ENCODE results near the gene C1QL1.
"Not testable (repeated sequence)": the region's sequence is repeated elsewhere in the genome, so short reads cannot be mapped to it uniquely, and the experiment has no call there.

The C1QL1 gene

DNA sequence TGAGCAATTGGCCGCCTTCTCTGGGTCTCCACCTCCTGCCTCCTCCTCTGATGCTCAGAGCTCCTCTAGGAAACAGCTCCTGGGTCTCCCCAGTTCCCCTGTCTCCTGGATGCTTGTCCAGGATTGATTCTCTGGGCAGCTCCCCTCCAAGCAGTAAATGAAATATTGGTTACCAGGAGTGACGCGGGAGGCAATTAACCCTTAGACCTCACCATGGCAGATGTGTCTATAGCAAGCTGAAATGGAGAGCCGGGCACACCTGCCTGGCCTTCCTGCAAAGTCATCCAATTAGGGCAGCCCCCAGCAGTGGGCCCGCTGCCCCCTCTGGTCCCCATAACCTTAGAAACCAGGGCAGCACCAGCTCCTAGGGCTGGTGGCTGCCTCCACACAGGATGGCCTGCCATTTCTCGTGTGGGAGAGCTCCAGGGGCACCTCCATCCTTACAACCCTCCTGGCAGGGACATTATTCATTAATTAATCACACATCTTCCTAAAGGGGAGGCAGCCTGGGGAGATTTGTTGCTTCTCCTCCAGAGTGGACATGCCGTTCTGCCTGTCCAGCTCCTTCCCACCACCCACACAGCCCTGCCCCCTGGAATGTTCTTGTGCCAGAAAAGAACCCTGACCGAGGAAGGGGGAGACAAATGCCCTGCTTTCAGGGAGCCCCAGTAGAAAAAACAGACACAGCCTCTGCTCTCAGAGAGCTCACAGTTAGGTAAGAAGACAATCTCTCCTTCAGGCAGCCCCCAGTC is 12.3 kb downstream of the C1QL1 start:
- no peaks in the 10 kb centered on the region for H3K9me3 ChIP-seq (ENCODE audit: control insufficient read depth, low read depth, low read length)
- H3K27me3 ChIP-seq (ENCODE audit: control insufficient read depth, insufficient read depth, low read length) = no peaks in the 10 kb centered on the region
- no peak overlapping the region for H3K4me3 ChIP-seq (ENCODE audit: low read length)
- H3K27ac ChIP-seq (ENCODE audit: low read length) = no peak overlapping the region
- no peak overlapping the region for H3K9ac ChIP-seq (ENCODE audit: low read length)
- H3K36me3 ChIP-seq (ENCODE audit: control insufficient read depth, low read depth, low read length) = no peaks in the 10 kb centered on the region
- H3K4me1 ChIP-seq (ENCODE audit: control insufficient read depth, low read depth, low read length) = no peaks in the 10 kb centered on the region

DNA sequence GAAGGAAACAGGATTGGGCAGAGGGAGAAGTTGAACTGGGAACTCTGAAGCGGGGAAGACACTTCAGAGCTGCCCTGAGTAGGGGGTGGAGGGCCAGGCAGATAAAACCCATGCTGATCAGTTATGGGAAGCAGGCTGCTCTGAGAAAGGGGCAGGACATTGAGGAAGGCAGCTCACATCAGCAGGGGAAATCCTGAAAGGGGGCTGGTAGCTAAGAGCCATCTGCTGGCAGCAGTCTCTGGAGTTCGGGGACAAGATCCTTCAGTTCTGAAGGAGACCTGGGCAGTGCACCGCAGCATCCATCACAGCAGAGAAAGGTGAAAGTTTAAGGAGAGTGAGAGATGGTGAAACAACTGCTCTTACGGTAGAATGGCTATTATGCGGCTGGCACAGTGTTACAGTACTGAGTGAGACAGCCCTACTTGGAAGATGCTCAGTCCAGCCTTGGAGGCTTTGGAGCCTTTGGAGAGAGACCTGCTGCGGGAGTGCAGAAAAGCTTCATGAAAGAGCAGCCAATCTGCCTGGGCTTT is 15.1 kb downstream of the C1QL1 start:
- Histone ChIP-seq H3K9ac (ENCODE audit: low read length) (no peak overlapping the region), H3K9me3 (ENCODE audit: control insufficient read depth, low read depth, low read length) (no peaks in the 10 kb centered on the region), H3K4me3 (ENCODE audit: low read length) (no peak overlapping the region), H3K27me3 (ENCODE audit: control insufficient read depth, insufficient read depth, low read length) (no peaks in the 10 kb centered on the region), H3K4me1 (ENCODE audit: control insufficient read depth, low read depth, low read length) (no peaks in the 10 kb centered on the region), H3K27ac (ENCODE audit: low read length) (no peak overlapping the region), H3K36me3 (ENCODE audit: control insufficient read depth, low read depth, low read length) (no peaks in the 10 kb centered on the region)

DNA sequence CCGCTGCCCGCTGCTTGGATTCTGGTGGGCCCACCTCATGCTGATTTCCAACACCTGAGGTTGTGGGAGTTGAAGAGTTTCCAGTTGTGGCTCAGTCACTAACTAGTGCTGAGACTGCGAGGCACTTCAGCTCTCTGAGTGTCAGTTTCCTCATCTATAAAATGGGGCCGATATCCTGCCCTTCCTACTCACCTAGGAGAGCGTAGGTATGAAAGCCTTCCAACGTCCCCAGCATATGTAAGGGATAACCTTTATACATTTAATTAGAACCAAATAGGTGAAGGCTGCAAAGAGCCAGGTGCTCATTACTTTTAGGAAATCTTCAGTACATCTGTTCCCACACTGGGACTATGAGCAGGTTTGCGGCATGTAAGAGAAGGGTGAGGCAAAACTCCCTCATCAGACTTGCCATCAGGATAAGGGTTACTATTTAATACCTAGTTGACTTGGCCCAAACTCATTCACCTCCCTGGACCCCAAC is 19.7 kb downstream of the C1QL1 start:
- H3K27ac ChIP-seq (ENCODE audit: low read length) = no peak overlapping the region
- H3K27me3 ChIP-seq (ENCODE audit: control insufficient read depth, insufficient read depth, low read length) = no peaks in the 10 kb centered on the region

DNA sequence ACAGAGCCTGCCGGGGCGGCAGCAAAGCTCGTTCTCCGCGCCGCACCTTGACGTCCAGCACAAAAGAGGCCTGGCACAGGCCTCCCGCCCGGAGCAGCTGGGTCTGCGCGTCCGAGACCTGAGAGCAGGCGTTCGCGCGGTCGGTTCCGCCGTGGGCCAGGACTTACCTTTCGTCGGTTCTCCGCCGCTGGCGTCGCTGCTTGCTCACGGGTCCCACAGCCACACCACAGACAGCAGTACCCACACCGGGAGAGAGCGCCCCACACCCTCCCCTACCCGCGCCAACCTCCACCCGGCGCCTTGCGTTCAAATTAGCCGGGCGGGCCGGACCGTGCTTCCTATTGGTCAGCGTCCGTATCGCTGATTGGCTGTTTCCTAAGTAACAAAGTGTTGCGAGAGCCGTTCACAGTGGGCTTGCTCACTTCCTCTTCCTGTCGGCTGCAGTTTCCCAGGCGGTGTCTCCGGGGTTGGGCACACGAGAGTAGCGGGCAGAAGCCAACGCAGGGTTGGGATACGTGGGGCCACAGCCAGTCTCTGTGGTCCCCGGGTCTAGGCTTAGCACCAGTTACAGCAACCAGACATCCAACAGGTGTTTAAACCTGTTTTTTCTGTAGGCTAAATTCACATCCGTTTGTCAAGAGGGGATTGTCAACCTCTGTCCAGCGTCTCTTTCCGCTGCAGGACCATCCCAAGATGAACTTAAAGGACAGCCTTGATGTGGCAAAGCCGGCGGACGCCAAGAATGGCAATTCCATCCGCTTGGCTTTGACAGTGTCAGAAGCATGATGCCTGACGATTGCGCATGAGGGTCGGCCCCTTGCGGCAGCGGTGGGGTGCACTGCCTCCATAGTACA is 20.4 kb downstream of the C1QL1 start, which contains the start of gene KIF18B:
KIF18B (minus strand) TSS at position 313 of the 854 bp plus-strand sequence. CDS start 11,429 bp downstream, outside the sequence.
- H3K4me1 ChIP-seq (ENCODE audit: control insufficient read depth, low read depth, low read length) = no peaks in the 10 kb centered on the region
- H3K4me3 ChIP-seq (ENCODE audit: low read length) = peak within 1 kb of the TSS; percentile 93
- peak within 1 kb of the TSS; percentile 48 for H3K27ac ChIP-seq (ENCODE audit: low read length)
- peak within 1 kb of the TSS; percentile 92 for H3K9ac ChIP-seq (ENCODE audit: low read length)
- H3K9me3 ChIP-seq (ENCODE audit: control insufficient read depth, low read depth, low read length) = no peaks in the 10 kb centered on the region
- H3K36me3 ChIP-seq (ENCODE audit: control insufficient read depth, low read depth, low read length) = no peaks in the 10 kb centered on the region
- H3K27me3 ChIP-seq (ENCODE audit: control insufficient read depth, insufficient read depth, low read length) = no peaks in the 10 kb centered on the region

More for the DNA sequence above, 19.7 kb downstream of the C1QL1 start:
- Histone ChIP-seq H3K4me1 (ENCODE audit: control insufficient read depth, low read depth, low read length) (no peaks in the 10 kb centered on the region), H3K4me3 (ENCODE audit: low read length) (peak overlapping the region; percentile 93), H3K36me3 (ENCODE audit: control insufficient read depth, low read depth, low read length) (no peaks in the 10 kb centered on the region), H3K9me3 (ENCODE audit: control insufficient read depth, low read depth, low read length) (no peaks in the 10 kb centered on the region), H3K9ac (ENCODE audit: low read length) (peak overlapping the region; percentile 92)

DNA sequence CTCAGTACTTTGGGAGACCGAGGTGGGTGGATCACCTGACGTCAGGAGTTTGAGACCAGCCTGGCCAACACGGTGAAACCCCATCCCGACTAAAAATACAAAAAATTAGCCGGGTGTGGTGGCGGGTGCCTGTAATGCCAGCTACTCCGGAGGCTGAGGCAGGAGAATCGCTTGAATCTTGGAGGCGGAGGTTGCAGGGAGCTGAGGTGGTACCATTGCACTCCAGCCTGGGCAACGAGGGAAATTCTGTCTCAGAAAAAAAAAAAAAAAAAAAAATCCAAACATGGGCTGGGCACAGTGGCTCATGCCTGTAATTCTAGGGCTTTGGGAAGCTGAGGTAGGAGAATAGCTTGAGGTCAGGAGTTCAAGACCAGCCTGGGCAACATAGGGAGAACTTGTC is 22.5 kb downstream of the C1QL1 start:
- H3K4me3 ChIP-seq (ENCODE audit: low read length) = peak overlapping the region; percentile 93
- not testable (repeated sequence) for H3K9me3 ChIP-seq (ENCODE audit: control insufficient read depth, low read depth, low read length); H3K27me3 ChIP-seq (ENCODE audit: control insufficient read depth, insufficient read depth, low read length); H3K4me1 ChIP-seq (ENCODE audit: control insufficient read depth, low read depth, low read length); H3K36me3 ChIP-seq (ENCODE audit: control insufficient read depth, low read depth, low read length); H3K9ac ChIP-seq (ENCODE audit: low read length); H3K27ac ChIP-seq (ENCODE audit: low read length)

DNA sequence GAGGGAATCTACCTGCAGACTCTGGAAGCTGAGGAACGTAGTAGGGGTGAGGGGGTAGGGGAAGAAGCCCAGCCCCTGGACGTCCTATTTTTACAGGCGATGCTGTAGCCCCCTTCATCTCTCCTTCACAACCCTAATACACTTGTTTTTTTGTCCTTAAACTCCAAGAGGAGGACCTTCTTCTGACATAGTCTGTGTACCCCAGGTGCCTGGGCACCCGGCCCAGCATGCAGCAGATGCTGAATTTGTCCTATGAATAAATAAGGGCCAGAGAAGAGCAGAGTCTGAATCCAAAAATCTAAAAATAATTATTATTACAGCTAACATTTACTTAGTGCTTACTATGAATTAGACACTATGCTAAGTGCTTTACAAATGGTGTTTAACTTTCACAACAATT is 25.6 kb downstream of the C1QL1 start:
- H3K4me1 ChIP-seq (ENCODE audit: control insufficient read depth, low read depth, low read length) = no peaks in the 10 kb centered on the region
- H3K9me3 ChIP-seq (ENCODE audit: control insufficient read depth, low read depth, low read length) = no peaks in the 10 kb centered on the region
- H3K4me3 ChIP-seq (ENCODE audit: low read length) = no peak overlapping the region
- no peak overlapping the region for H3K27ac ChIP-seq (ENCODE audit: low read length)
- H3K36me3 ChIP-seq (ENCODE audit: control insufficient read depth, low read depth, low read length) = no peaks in the 10 kb centered on the region
- H3K9ac ChIP-seq (ENCODE audit: low read length) = no peak overlapping the region
- no peaks in the 10 kb centered on the region for H3K27me3 ChIP-seq (ENCODE audit: control insufficient read depth, insufficient read depth, low read length)

DNA sequence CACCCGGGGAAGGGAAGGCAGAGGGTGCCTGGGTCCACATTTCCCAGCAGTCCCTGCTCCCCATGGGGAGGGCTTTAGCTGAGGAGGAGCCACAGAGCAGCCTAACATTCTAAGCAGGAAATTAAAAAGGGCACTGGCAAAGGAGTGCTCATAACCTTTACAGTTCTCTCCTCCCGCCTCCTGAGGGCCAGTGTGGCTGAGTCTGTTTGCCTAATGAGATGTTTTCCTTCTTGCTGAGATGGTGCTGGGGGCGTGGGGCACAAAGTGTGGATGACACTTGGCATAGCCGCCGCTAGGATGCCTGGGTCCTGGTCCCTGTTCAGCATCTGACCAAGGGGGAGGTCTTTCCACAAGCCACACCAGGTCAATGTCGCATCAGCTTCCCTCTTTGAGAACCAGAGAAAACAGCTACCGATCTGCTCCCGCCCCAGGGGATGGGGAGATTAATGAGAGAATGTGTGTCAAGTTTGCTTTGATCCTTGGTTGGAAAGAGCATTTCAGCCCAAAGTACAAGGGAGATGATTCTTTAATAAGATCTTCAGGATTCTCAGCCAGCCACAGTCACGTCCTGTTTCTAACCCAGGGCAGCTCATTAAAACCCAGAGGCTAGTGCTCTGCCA is 26.3 kb downstream of the C1QL1 start:
- H3K4me1 ChIP-seq (ENCODE audit: control insufficient read depth, low read depth, low read length) = no peaks in the 10 kb centered on the region
- no peak overlapping the region for H3K4me3 ChIP-seq (ENCODE audit: low read length)
- no peaks in the 10 kb centered on the region for H3K9me3 ChIP-seq (ENCODE audit: control insufficient read depth, low read depth, low read length)
- peaks cover 5% of the 10 kb centered on the region for H3K36me3 ChIP-seq (ENCODE audit: control insufficient read depth, low read depth, low read length)
- no peak overlapping the region for H3K27ac ChIP-seq (ENCODE audit: low read length)
- H3K9ac ChIP-seq (ENCODE audit: low read length) = no peak overlapping the region
- H3K27me3 ChIP-seq (ENCODE audit: control insufficient read depth, insufficient read depth, low read length) = no peaks in the 10 kb centered on the region

DNA sequence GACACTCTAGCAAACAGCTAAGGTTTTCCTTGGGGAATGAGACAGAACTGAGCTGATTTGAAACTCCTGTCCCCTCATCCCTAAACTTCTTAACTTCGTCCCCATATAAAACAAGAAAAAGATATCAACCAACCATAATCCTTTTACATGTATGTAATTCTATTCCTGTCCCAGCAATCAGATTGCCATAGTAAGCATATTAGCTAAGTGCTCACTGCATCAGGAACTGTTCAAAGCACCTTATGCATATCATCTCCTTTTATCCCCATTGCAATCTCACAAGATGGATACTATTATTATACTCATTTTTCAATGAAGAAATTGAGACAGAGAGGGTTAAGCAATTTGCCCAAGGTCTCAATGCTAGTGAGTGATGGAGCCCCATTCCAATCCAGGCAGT is 27.3 kb downstream of the C1QL1 start:
- no peak overlapping the region for H3K9ac ChIP-seq (ENCODE audit: low read length)
- no peaks in the 10 kb centered on the region for H3K9me3 ChIP-seq (ENCODE audit: control insufficient read depth, low read depth, low read length)
- no peak overlapping the region for H3K27ac ChIP-seq (ENCODE audit: low read length)
- no peaks in the 10 kb centered on the region for H3K4me1 ChIP-seq (ENCODE audit: control insufficient read depth, low read depth, low read length)
- H3K27me3 ChIP-seq (ENCODE audit: control insufficient read depth, insufficient read depth, low read length) = no peaks in the 10 kb centered on the region
- H3K36me3 ChIP-seq (ENCODE audit: control insufficient read depth, low read depth, low read length) = peaks cover 10% of the 10 kb centered on the region
- no peak overlapping the region for H3K4me3 ChIP-seq (ENCODE audit: low read length)

DNA sequence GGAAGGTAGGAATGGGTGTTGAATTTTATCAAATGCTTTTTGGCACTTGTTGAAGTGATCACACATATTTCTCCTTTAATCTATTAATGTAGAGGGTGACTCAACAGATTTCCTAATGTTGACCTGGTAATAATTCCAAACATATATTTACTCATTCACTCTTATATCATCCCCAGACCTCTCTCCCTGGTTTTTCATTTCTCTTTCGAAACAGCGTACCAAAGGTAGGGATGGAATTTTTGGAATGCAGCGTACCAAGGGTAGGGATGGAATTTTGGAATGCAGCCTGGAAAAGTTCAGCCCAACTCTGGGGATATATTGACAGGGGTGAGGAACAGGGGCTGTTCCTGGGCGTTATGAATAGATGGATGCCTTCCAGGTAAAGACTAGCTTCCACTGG is 27.8 kb downstream of the C1QL1 start:
- no peak overlapping the region for H3K9ac ChIP-seq (ENCODE audit: low read length)
- no peaks in the 10 kb centered on the region for H3K9me3 ChIP-seq (ENCODE audit: control insufficient read depth, low read depth, low read length)
- H3K4me1 ChIP-seq (ENCODE audit: control insufficient read depth, low read depth, low read length) = no peaks in the 10 kb centered on the region
- no peak overlapping the region for H3K4me3 ChIP-seq (ENCODE audit: low read length)
- no peaks in the 10 kb centered on the region for H3K27me3 ChIP-seq (ENCODE audit: control insufficient read depth, insufficient read depth, low read length)
- H3K36me3 ChIP-seq (ENCODE audit: control insufficient read depth, low read depth, low read length) = peaks cover 14% of the 10 kb centered on the region
- H3K27ac ChIP-seq (ENCODE audit: low read length) = no peak overlapping the region

DNA sequence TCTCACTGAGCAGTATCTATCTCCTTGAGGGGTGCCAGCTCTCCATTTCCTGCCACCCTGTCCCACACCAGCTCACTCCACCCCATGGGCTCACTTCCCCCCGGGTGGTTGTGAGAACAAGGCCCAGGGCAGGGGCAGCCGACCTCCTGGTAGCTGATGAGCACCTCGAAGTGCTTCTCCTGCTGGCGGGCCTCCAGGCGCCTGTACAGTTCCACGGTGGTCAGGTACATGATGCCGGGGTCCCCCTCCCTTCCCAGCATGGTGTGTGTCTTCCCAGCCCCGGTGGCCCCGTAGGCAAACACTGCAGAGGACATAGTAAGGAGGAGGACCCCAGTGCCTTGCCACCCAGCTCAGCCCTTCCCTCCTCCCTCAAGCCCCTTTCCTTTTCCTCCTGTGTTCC is 33.0 kb downstream of the C1QL1 start:
- Histone ChIP-seq H3K4me1 (ENCODE audit: control insufficient read depth, low read depth, low read length) (no peaks in the 10 kb centered on the region), H3K9ac (ENCODE audit: low read length) (no peak overlapping the region), H3K4me3 (ENCODE audit: low read length) (no peak overlapping the region), H3K27ac (ENCODE audit: low read length) (no peak overlapping the region), H3K36me3 (ENCODE audit: control insufficient read depth, low read depth, low read length) (peaks cover 60% of the 10 kb centered on the region), H3K27me3 (ENCODE audit: control insufficient read depth, insufficient read depth, low read length) (no peaks in the 10 kb centered on the region), H3K9me3 (ENCODE audit: control insufficient read depth, low read depth, low read length) (no peaks in the 10 kb centered on the region)

DNA sequence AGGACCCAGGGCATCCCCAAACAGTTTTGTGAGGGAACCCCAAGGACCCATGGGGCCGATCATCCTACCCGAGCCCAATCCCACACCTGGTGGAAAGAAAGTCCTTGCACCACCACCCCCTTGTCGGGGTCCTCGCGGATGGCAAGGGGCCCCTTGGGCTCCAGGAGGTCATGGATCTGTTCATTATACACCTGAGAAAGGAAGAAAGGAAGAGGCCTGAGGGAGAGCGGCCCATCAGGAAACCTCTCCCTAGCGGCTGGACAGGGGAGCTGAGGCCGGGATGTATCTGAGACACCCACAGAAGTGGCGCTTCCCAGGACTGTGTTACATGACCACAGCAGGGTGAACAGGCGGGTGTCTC is 33.4 kb downstream of the C1QL1 start:
- Histone ChIP-seq H3K4me1 (ENCODE audit: control insufficient read depth, low read depth, low read length) (no peaks in the 10 kb centered on the region), H3K36me3 (ENCODE audit: control insufficient read depth, low read depth, low read length) (peaks cover 62% of the 10 kb centered on the region), H3K9me3 (ENCODE audit: control insufficient read depth, low read depth, low read length) (no peaks in the 10 kb centered on the region), H3K4me3 (ENCODE audit: low read length) (no peak overlapping the region), H3K9ac (ENCODE audit: low read length) (no peak overlapping the region), H3K27me3 (ENCODE audit: control insufficient read depth, insufficient read depth, low read length) (no peaks in the 10 kb centered on the region), H3K27ac (ENCODE audit: low read length) (no peak overlapping the region)

All from iPS-18a (cell line).